ENCODE results near the gene ORM1.

GRCh38 chr9:114375386-114376175, 52.7 kb downstream of the ORM1 start:
- TF ChIP-seq POLR2A (IDR thresholded peaks at IDR 0.05) (no peak), POLR2AphosphoS5 (IDR thresholded peaks at IDR 0.05) (no peak)
